Heart left ventricle (tissue), 16 donors: Measurements from ENCODE around the gene CASP12. TPM values are rescaled to one million over a fixed set of nuclear protein-coding genes. Genes with fewer than 3 reads are reported as not detected.

Experiments
- ATAC-seq, 4 donors: fragments of 200-7000 bp; cut with Tn5 transposase; one replicate each; pipeline ENCODE4 v1.9.1; 2020 to 2022; ENCODE audit warnings: moderate library complexity in 4 of 4, mild to moderate bottlenecking in 3 of 4, moderate number of reproducible peaks in 1 of 4
- DNase-seq, 5 donors: peaks; one replicate each; pipeline ENCODE4 v3.0.0-alpha.2; 2020
- H3K27ac ChIP-seq, 12 donors: fragments of 200-600 bp; sonication (generic) in 4 of 12; one replicate each; pipeline versions ENCODE4 v1.5.0 to v1.8.0; 2016 to 2022; ENCODE audit warnings: mild to moderate bottlenecking in 2 of 12
- H3K27me3 ChIP-seq, 9 donors: fragments of 200-600 bp; sonication (generic) in 2 of 9; one replicate each; pipeline versions ENCODE4 v1.5.1 to v1.8.0; 2016 to 2022; ENCODE audit warnings: mild to moderate bottlenecking in 3 of 9
- H3K36me3 ChIP-seq, 9 donors: fragments of 200-600 bp; sonication (generic) in 2 of 9; one replicate each; pipeline versions ENCODE4 v1.5.0 to v1.8.0; 2018 to 2022; ENCODE audit warnings: mild to moderate bottlenecking in 2 of 9
- H3K4me1 ChIP-seq, 12 donors: fragments of 200-600 bp; sonication (generic) in 4 of 12; one replicate each; pipeline versions ENCODE4 v1.5.0 to v1.8.0; 2016 to 2022; ENCODE audit warnings: mild to moderate bottlenecking in 3 of 12
- H3K4me3 ChIP-seq, 12 donors: fragments of 200-600 bp; sonication (generic) in 4 of 12; one replicate each; pipeline versions ENCODE4 v1.5.0 to v1.8.0; 2017 to 2022; ENCODE audit warnings: mild to moderate bottlenecking in 9 of 12, moderate library complexity in 4 of 12
- H3K9me3 ChIP-seq, 12 donors: fragments of 200-600 bp; sonication (generic) in 4 of 12; one replicate each; pipeline versions ENCODE4 v1.5.0 to v1.8.0; 2016 to 2022; ENCODE audit warnings: mild to moderate bottlenecking in 1 of 12
- CTCF ChIP-seq, 12 donors: fragments of 200-600 bp; sonication (generic) in 4 of 12; IDR thresholded peaks; one replicate each; pipeline versions ENCODE4 v1.5.0 to v1.8.0; 2018 to 2022; ENCODE audit warnings: antibody characterized with exemption in 12 of 12, mild to moderate bottlenecking in 5 of 12
- POLR2A ChIP-seq, 2 donors: fragments of 450-650 bp; IDR thresholded peaks; one replicate each; pipeline ENCODE4 v1.6.1; 2017; ENCODE audit warnings: antibody characterized with exemption in 2 of 2, mild to moderate bottlenecking in 2 of 2, moderate library complexity in 2 of 2
- WGBS, 4 donors: extraction: QIAGEN DNeasy Blood & Tissue Kit in 2 of 4; methylation state at CpG; one replicate each; pipeline versions ENCODE4 v1.1.5 to v1.1.7; 2013 to 2018; 5-methylcytosine and 5-hydroxymethylcytosine counted together
- intact Hi-C, 10 donors: fragments of 100-400 bp; cut with DNase I; formaldehyde crosslinking; loops; one replicate each; pipeline versions ENCODE4 v1.11.1 to v1.14.2; 2022
- polyA plus RNA-seq, 2 donors: library from polyadenylated mRNA; stranded (reverse); fragments of 200-250 nt; gene quantifications; one replicate each; pipeline ENCODE4 v1.2.3, GENCODE V29; 2013
- total RNA-seq, 9 donors: library from RNA; depleted of rRNA in 2 of 9; stranded (reverse); fragments of >200 nt in 2 of 9; fragmentation: NEBNext Ultra II Directional in 3 of 9; extraction: Animal tissue kit (Norgen Biotek cat#: 25700) in 3 of 9; gene quantifications; one replicate each; pipeline versions ENCODE4 v1.1.0 to v1.2.4, GENCODE V29; 2016 to 2023
- donor health status: ischemic (EF 13 %, LVEDD 7.1; RV severe dilation, severe dysfunction).
- donor health status: healthy with polysubstance abuse.
- donor health status: DM: no; HTN: yes; CAD: no.
- donor health status: DM: no; HTN: no; CAD: no.
- donor health status: ischemic (EF 25% LVEDD 6.9; RV normal size, moderate dysfunction).
- donor health status: ischemic (EF 25% LVEDD 5.7; RV mildly dilated, moderate dysfunction).
- donor health status: healthy.
- donor health status: DM: yes; HTN: yes; CAD: no.
- donor health status: ischemic (EF 35%, LVEDD 5.7; RV mildly dilated, moderate dysfunction).
- donor health status: nonischemic (EF 11% LVEDD 7.7; RV severe dilation, severe dysfunction).
- donor health status: DM: yes; HTN: yes; CAD: no.
- donor health status: PGD.
- donor health status: ischemic (EF 29% LVEDD 5.4; RV normal size, mild dysfunction).
- donor health status: nonischemic (EF 23%, LVEDD 6.1; RV moderate dilation, normal function).

The CASP12 gene
- total and polyA plus RNA-seq, 11 donors, result 0.10 to 1.3 (median 0.41) TPM; not detected in 5

GRCh38 chr11:104916442-104916841, 18.2 kb upstream of the CASP12 start:
- Histone ChIP-seq H3K4me1 (peaks cover 0 to 29% (median 7%) of the 10 kb centered on the region in 12 donors), H3K36me3 (no peaks in the 10 kb centered on the region), H3K27ac (peak overlapping the region in 7 of 12 donors; percentile 14 to 82 (median 36)), H3K27me3 (no peaks in the 10 kb centered on the region), H3K4me3 (peak overlapping the region in 6 of 12 donors; percentile 45 to 60 (median 56)), H3K9me3 (no peaks in the 10 kb centered on the region)
- ATAC-seq (peak in 1 of 4 donors; percentile 13), DNase-seq (no peak)
- no peak for TF ChIP-seq POLR2A (IDR thresholded peaks at IDR 0.05)
- no peak for TF ChIP-seq CTCF (IDR thresholded peaks at IDR 0.05)
- intact Hi-C loops, result no loop called here

GRCh38 chr11:104912102-104912501, 13.8 kb upstream of the CASP12 start:
- no peak for TF ChIP-seq POLR2A (IDR thresholded peaks at IDR 0.05)
- TF ChIP-seq CTCF (IDR thresholded peaks at IDR 0.05), result no peak
- H3K9me3 ChIP-seq, result no peaks in the 10 kb centered on the region
- no peak overlapping the region for H3K4me3 ChIP-seq
- intact Hi-C loops, result no loop called here
- WGBS, 4 donors, result 90 to 93% (median 92%) methylated on average over 3 of the region's 3 CpGs
- no peak for ATAC-seq
- H3K4me1 ChIP-seq, result peaks cover 0 to 14% (median 4%) of the 10 kb centered on the region in 12 donors
- H3K27me3 ChIP-seq, result no peaks in the 10 kb centered on the region
- H3K27ac ChIP-seq, result no peak overlapping the region
- DNase-seq, result no peak
- H3K36me3 ChIP-seq, result peaks cover 0 to 16% (median 0%) of the 10 kb centered on the region in 9 donors

GRCh38 chr11:104908186-104908531, 9.9 kb upstream of the CASP12 start:
- TF ChIP-seq CTCF (IDR thresholded peaks at IDR 0.05) (no peak), POLR2A (IDR thresholded peaks at IDR 0.05) (no peak)
- Histone ChIP-seq H3K27me3 (no peaks in the 10 kb centered on the region), H3K4me1 (no peaks in the 10 kb centered on the region), H3K36me3 (peaks cover 0 to 34% (median 0%) of the 10 kb centered on the region in 9 donors), H3K9me3 (no peaks in the 10 kb centered on the region), H3K27ac (no peak overlapping the region), H3K4me3 (no peak overlapping the region)
- WGBS, 4 donors, result 88 to 98% (median 95%) methylated on average over 3 of the region's 3 CpGs
- no peak for ATAC-seq
- intact Hi-C loops, result no loop called here
- no peak for DNase-seq

- peaks cover 0 to 34% (median 0%) of the 10 kb centered on the region in 9 donors for H3K36me3 ChIP-seq
- no peaks in the 10 kb centered on the region for H3K4me1 ChIP-seq
- intact Hi-C loops, result no loop called here
- no peaks in the 10 kb centered on the region for H3K9me3 ChIP-seq
- TF ChIP-seq POLR2A (IDR thresholded peaks at IDR 0.05), result no peak
- TF ChIP-seq CTCF (IDR thresholded peaks at IDR 0.05), result no peak
- no peaks in the 10 kb centered on the region for H3K27me3 ChIP-seq
- ATAC-seq, result no peak
- no peak overlapping the region for H3K4me3 ChIP-seq
- 83 to 84% (median 84%) methylated on average over 7 of the region's 7 CpGs for whole genome bisulfite sequencing, 4 donors
- no peak overlapping the region for H3K27ac ChIP-seq
- no peak for DNase-seq
These were observed 9.4 kb upstream of the CASP12 start for GRCh38 chr11:104907521-104908185.
